ENCODE measurements around the gene LHFPL5. TPM values are rescaled to one million over a fixed set of nuclear protein-coding genes. Genes with fewer than 3 reads are reported as not detected.

The LHFPL5 gene
- polyA plus RNA-seq, 4 donors: 0.04 to 0.12 TPM; not detected in 2

DNA sequence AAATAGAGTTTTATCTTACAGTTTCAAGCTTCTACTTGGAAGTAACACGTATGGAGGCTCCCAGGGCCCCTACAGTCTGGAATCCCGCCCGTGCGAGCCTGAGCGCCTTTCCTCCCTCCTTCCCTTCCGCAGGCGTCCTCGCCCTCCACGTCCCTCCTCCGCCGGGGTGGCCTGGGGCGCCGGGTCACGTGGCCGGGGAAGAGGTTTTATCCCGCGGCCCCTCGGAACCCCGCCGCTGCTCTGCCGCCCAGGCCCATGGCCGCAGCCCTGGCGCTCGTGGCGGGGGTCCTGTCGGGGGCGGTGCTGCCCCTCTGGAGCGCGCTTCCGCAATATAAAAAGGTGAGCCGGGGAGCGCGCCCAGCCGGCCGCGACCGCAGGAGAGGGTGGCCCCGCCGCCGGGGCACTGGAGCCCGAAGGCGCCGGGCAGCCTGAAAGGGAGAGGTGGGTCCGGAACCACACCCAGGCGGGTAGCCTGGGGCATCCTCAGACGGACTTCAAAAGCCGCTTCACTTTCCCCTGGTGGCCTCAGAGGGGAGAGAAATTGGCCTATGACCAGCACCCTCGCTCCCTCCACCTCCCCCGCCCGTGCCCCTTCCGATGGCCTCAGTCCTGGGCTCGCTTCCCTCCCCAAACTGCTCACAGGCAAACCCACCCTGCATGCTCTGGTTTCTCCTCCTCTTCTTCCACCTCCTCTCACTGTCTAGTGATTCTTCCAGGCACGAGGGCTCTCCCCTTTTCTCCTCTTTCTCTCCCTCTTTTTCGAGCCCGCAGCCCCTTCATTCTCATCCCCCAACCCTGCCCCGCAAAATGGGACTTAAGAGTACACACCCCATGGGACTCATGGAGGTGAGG lies 28.6 kb upstream of the LHFPL5 start, which contains the start of gene CLPSL2:
Gene CLPSL2, plus strand, starts transcription at position 235 of the 852 bp plus-strand sequence. Its CDS starts 21 bp downstream, at position 256.
- H3K36me3 ChIP-seq (ENCODE audit: control insufficient read depth in 3 of 3, insufficient read depth in 2 of 3, low read depth in 1 of 3, low read length in 3 of 3): no peaks in the 10 kb centered on the region
- H3K4me3 ChIP-seq (ENCODE audit: low read depth in 1 of 3, low read length in 3 of 3): peak within 1 kb of the TSS in 2 of 3 donors; percentile 10 to 50
- peak in 1 of 2 donors; percentile 34 for DNase-seq
- 3 to 5% (median 4%) methylated on average over 42 to 56 of the region's 56 CpGs for WGBS, 3 donors
- peaks cover 0 to 18% (median 6%) of the 10 kb centered on the region in 3 donors for H3K27me3 ChIP-seq (ENCODE audit: control insufficient read depth in 3 of 3, insufficient read depth in 3 of 3, low read length in 3 of 3)
- H3K4me1 ChIP-seq (ENCODE audit: control insufficient read depth in 3 of 3, insufficient read depth in 2 of 3, low read depth in 1 of 3, low read length in 2 of 3): no peaks in the 10 kb centered on the region
- no peaks in the 10 kb centered on the region for H3K9me3 ChIP-seq (ENCODE audit: control insufficient read depth in 2 of 2, insufficient read depth in 1 of 2, low read depth in 1 of 2, low read length in 1 of 2)
- H3K27ac ChIP-seq (ENCODE audit: low read depth in 1 of 3, low read length in 2 of 3): no peak within 1 kb of the TSS
- no peak for FAIRE-seq

DNA sequence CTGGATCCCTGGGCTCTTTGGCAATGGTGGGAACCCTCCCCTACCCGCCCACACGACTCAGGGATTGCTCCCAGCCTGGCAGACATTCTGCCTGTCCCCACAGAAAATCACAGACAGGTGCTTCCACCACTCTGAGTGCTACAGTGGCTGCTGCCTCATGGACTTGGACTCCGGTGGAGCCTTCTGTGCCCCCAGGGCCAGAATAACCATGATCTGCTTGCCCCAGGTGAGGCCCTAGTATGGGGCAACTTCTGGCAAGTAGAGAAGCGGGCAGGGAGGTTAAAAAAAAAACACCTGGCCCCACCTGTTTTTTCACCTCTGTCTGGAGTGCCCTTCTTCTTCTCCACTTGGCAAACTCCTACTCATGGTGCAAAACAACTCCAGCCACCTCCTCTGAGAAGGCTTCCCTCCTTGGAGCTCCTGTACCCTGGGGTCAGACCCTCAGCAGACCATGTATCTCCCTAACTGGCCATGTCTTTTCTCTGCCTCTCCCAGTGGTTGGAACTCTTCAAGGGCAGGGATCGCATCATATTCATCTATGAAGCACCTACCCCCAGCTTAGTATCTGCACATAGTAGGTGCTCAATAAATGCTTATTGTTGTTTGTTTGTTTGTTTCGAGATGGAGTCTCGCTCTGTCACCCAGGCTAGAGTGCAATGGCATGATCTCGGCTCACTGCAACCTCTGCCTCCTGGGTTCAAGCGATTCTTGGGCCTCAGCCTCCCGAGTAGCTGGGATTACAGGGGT lies 27.6 kb upstream of the LHFPL5 start:
- FAIRE-seq (no peak), DNase-seq (no peak)
- WGBS, 3 donors: 70 to 82% (median 72%) methylated on average over 10 of the region's 10 CpGs
- Histone ChIP-seq H3K27me3 (ENCODE audit: control insufficient read depth in 3 of 3, insufficient read depth in 3 of 3, low read length in 3 of 3) (peaks cover 0 to 18% (median 6%) of the 10 kb centered on the region in 3 donors), H3K27ac (ENCODE audit: low read depth in 1 of 3, low read length in 2 of 3) (no peak overlapping the region), H3K36me3 (ENCODE audit: control insufficient read depth in 3 of 3, insufficient read depth in 2 of 3, low read depth in 1 of 3, low read length in 3 of 3) (no peaks in the 10 kb centered on the region), H3K4me3 (ENCODE audit: low read depth in 1 of 3, low read length in 3 of 3) (no peak overlapping the region), H3K9me3 (ENCODE audit: control insufficient read depth in 2 of 2, insufficient read depth in 1 of 2, low read depth in 1 of 2, low read length in 1 of 2) (no peaks in the 10 kb centered on the region), H3K4me1 (ENCODE audit: control insufficient read depth in 3 of 3, insufficient read depth in 2 of 3, low read depth in 1 of 3, low read length in 2 of 3) (no peaks in the 10 kb centered on the region)

DNA sequence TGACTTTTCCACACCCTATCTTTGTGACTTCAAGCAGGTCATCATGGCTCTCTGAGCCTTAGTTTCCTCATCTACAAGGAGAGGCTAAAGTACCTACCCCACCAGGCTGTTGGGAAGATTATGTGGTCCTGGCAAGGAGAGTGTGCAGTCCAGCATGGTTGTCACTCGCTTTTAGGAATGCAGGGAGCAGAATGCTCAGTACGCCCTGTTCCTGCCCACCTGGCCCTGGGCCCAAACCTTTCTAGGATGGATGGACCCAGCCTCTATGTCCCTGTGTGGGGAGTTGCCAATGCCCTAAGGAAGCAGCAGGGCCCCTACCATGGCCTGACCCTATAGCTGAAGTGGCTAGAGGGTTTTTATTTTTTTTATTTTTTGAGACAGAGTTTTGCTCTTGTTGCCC lies 26.7 kb upstream of the LHFPL5 start:
- DNase-seq (no peak), FAIRE-seq (no peak)
- no peaks in the 10 kb centered on the region for H3K4me1 ChIP-seq (ENCODE audit: control insufficient read depth in 3 of 3, insufficient read depth in 2 of 3, low read depth in 1 of 3, low read length in 2 of 3)
- H3K4me3 ChIP-seq (ENCODE audit: low read depth in 1 of 3, low read length in 3 of 3): no peak overlapping the region
- WGBS, 3 donors: 80 to 86% (median 85%) methylated on average over 2 of the region's 2 CpGs
- no peak overlapping the region for H3K27ac ChIP-seq (ENCODE audit: low read depth in 1 of 3, low read length in 2 of 3)
- peaks cover 0 to 18% (median 6%) of the 10 kb centered on the region in 3 donors for H3K27me3 ChIP-seq (ENCODE audit: control insufficient read depth in 3 of 3, insufficient read depth in 3 of 3, low read length in 3 of 3)
- no peaks in the 10 kb centered on the region for H3K36me3 ChIP-seq (ENCODE audit: control insufficient read depth in 3 of 3, insufficient read depth in 2 of 3, low read depth in 1 of 3, low read length in 3 of 3)
- H3K9me3 ChIP-seq (ENCODE audit: control insufficient read depth in 2 of 2, insufficient read depth in 1 of 2, low read depth in 1 of 2, low read length in 1 of 2): no peaks in the 10 kb centered on the region

- no peaks in the 10 kb centered on the region for H3K9me3 ChIP-seq (ENCODE audit: control insufficient read depth in 2 of 2, insufficient read depth in 1 of 2, low read depth in 1 of 2, low read length in 1 of 2)
- no peak within 1 kb of the TSS for H3K27ac ChIP-seq (ENCODE audit: low read depth in 1 of 3, low read length in 2 of 3)
- no peaks in the 10 kb centered on the region for H3K36me3 ChIP-seq (ENCODE audit: control insufficient read depth in 3 of 3, insufficient read depth in 2 of 3, low read depth in 1 of 3, low read length in 3 of 3)
- no peak within 1 kb of the TSS for H3K4me3 ChIP-seq (ENCODE audit: low read depth in 1 of 3, low read length in 3 of 3)
- DNase-seq (no peak), FAIRE-seq (no peak)
- WGBS, 3 donors: 80 to 85% (median 84%) methylated on average over 7 of the region's 7 CpGs
- no peaks in the 10 kb centered on the region for H3K4me1 ChIP-seq (ENCODE audit: control insufficient read depth in 3 of 3, insufficient read depth in 2 of 3, low read depth in 1 of 3, low read length in 2 of 3)
- peaks cover 0 to 20% (median 6%) of the 10 kb centered on the region in 3 donors for H3K27me3 ChIP-seq (ENCODE audit: control insufficient read depth in 3 of 3, insufficient read depth in 3 of 3, low read length in 3 of 3)
These were observed 24.4 kb upstream of the LHFPL5 start, which contains the start of gene CLPSL1 for GRCh38 chr6:35780719-35781118. CLPSL1 (plus strand) TSS chr6:35781019; CDS start chr6:35781111, 92 bp downstream.

GRCh38 chr6:35781290-35781689 lies 23.9 kb upstream of the LHFPL5 start:
- Histone ChIP-seq H3K27me3 (ENCODE audit: control insufficient read depth in 3 of 3, insufficient read depth in 3 of 3, low read length in 3 of 3) (peaks cover 0 to 18% (median 1%) of the 10 kb centered on the region in 3 donors), H3K36me3 (ENCODE audit: control insufficient read depth in 3 of 3, insufficient read depth in 2 of 3, low read depth in 1 of 3, low read length in 3 of 3) (no peaks in the 10 kb centered on the region), H3K4me1 (ENCODE audit: control insufficient read depth in 3 of 3, insufficient read depth in 2 of 3, low read depth in 1 of 3, low read length in 2 of 3) (no peaks in the 10 kb centered on the region), H3K27ac (ENCODE audit: low read depth in 1 of 3, low read length in 2 of 3) (no peak overlapping the region), H3K4me3 (ENCODE audit: low read depth in 1 of 3, low read length in 3 of 3) (no peak overlapping the region), H3K9me3 (ENCODE audit: control insufficient read depth in 2 of 2, insufficient read depth in 1 of 2, low read depth in 1 of 2, low read length in 1 of 2) (no peaks in the 10 kb centered on the region)
- 90 to 96% (median 95%) methylated on average over 2 of the region's 2 CpGs for WGBS, 3 donors
- DNase-seq: no peak
- no peak for FAIRE-seq

- DNase-seq (peak in 1 of 2 donors; percentile 23), FAIRE-seq (no peak)
- no peaks in the 10 kb centered on the region for H3K36me3 ChIP-seq (ENCODE audit: control insufficient read depth in 3 of 3, insufficient read depth in 2 of 3, low read depth in 1 of 3, low read length in 3 of 3)
- H3K9me3 ChIP-seq (ENCODE audit: control insufficient read depth in 2 of 2, insufficient read depth in 1 of 2, low read depth in 1 of 2, low read length in 1 of 2): no peaks in the 10 kb centered on the region
- H3K4me3 ChIP-seq (ENCODE audit: low read depth in 1 of 3, low read length in 3 of 3): no peak overlapping the region
- no peaks in the 10 kb centered on the region for H3K4me1 ChIP-seq (ENCODE audit: control insufficient read depth in 3 of 3, insufficient read depth in 2 of 3, low read depth in 1 of 3, low read length in 2 of 3)
- no peak overlapping the region for H3K27ac ChIP-seq (ENCODE audit: low read depth in 1 of 3, low read length in 2 of 3)
- 10 to 47% (median 36%) methylated on average over 3 of the region's 3 CpGs for WGBS, 3 donors
- H3K27me3 ChIP-seq (ENCODE audit: control insufficient read depth in 3 of 3, insufficient read depth in 3 of 3, low read length in 3 of 3): peaks cover 0 to 23% (median 8%) of the 10 kb centered on the region in 3 donors
These were observed 22.7 kb upstream of the LHFPL5 start for GRCh38 chr6:35782424-35782823.

- FAIRE-seq (no peak), DNase-seq (no peak)
- H3K36me3 ChIP-seq (ENCODE audit: control insufficient read depth in 3 of 3, insufficient read depth in 2 of 3, low read depth in 1 of 3, low read length in 3 of 3): no peaks in the 10 kb centered on the region
- H3K9me3 ChIP-seq (ENCODE audit: control insufficient read depth in 2 of 2, insufficient read depth in 1 of 2, low read depth in 1 of 2, low read length in 1 of 2): no peaks in the 10 kb centered on the region
- no peak overlapping the region for H3K27ac ChIP-seq (ENCODE audit: low read depth in 1 of 3, low read length in 2 of 3)
- WGBS, 3 donors: 53 to 67% (median 67%) methylated on average over 2 of the region's 2 CpGs
- H3K4me1 ChIP-seq (ENCODE audit: control insufficient read depth in 3 of 3, insufficient read depth in 2 of 3, low read depth in 1 of 3, low read length in 2 of 3): no peaks in the 10 kb centered on the region
- peaks cover 0 to 38% (median 11%) of the 10 kb centered on the region in 3 donors for H3K27me3 ChIP-seq (ENCODE audit: control insufficient read depth in 3 of 3, insufficient read depth in 3 of 3, low read length in 3 of 3)
- no peak overlapping the region for H3K4me3 ChIP-seq (ENCODE audit: low read depth in 1 of 3, low read length in 3 of 3)
These were observed 21.0 kb upstream of the LHFPL5 start for GRCh38 chr6:35784200-35784599.

DNA sequence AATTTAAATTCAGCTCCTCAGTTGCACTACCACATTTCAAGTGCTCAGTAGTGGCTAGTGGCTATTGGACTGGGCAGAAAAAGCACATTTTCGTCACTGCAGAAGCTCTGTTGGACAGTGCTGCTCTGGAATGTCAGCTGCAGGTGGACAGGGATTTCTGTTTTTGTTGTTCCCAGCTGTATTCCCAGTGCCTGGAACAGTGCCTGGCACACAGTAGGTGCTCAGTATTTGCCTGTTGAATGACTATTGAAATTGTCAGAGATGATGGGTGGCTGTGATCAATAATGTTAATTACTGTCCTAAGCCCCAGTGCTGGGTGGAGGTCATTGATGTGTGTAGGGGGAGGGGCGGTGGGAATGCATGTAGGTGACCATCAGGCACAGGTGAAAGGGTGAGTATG lies 18.9 kb upstream of the LHFPL5 start:
- WGBS, 3 donors: 60 to 70% (median 67%) methylated on average over 2 of the region's 2 CpGs
- Histone ChIP-seq H3K36me3 (ENCODE audit: control insufficient read depth in 3 of 3, insufficient read depth in 2 of 3, low read depth in 1 of 3, low read length in 3 of 3) (no peaks in the 10 kb centered on the region), H3K9me3 (ENCODE audit: control insufficient read depth in 2 of 2, insufficient read depth in 1 of 2, low read depth in 1 of 2, low read length in 1 of 2) (no peaks in the 10 kb centered on the region), H3K4me3 (ENCODE audit: low read depth in 1 of 3, low read length in 3 of 3) (no peak overlapping the region), H3K27ac (ENCODE audit: low read depth in 1 of 3, low read length in 2 of 3) (no peak overlapping the region), H3K27me3 (ENCODE audit: control insufficient read depth in 3 of 3, insufficient read depth in 3 of 3, low read length in 3 of 3) (peaks cover 0 to 38% (median 11%) of the 10 kb centered on the region in 3 donors), H3K4me1 (ENCODE audit: control insufficient read depth in 3 of 3, insufficient read depth in 2 of 3, low read depth in 1 of 3, low read length in 2 of 3) (no peaks in the 10 kb centered on the region)
- DNase-seq (no peak), FAIRE-seq (no peak)

Measured in small intestine (tissue), 7 donors.